Kasumi-1 (cell line): Measurements from ENCODE around the gene CBARP.

Source experiments
- DNase-seq, 2 experiments: peaks; one replicate each; lab custom pipeline; 2025; lab: John Stamatoyannopoulos, UW

The CBARP gene

DNA sequence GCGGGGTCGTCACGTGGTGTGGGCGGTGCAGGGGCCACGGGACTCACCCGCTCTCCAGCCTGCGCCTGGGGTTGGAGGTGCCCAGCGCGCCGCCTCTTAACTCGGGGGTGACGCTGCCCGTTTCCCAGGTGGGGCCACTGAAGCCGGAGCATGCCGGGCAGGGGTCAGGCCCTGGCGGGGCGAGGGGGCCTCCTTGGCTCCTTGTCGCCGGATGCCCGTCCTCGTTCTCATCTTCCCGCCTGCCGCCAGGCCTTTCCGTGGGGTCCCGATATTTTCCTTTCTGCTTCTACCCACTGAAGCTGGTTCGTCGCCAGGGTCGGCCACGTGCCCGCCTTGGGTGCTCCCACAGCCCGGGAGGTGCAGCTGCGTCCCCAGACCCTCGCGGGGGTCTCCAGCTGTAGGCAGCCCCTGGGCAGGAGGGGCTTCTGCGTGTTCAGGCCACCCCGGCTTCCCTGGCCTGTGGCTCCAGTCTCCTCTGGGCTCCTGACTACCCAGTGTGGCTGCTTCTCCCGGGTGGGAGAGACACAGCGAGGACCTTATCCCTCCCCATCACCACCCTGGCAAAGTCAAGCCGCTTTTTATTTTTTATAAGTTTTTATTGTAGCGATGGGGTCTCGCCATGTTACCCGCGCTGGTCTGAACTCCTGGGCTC lies 38.3 kb upstream of the CBARP start:
- no peak for DNase-seq

DNA sequence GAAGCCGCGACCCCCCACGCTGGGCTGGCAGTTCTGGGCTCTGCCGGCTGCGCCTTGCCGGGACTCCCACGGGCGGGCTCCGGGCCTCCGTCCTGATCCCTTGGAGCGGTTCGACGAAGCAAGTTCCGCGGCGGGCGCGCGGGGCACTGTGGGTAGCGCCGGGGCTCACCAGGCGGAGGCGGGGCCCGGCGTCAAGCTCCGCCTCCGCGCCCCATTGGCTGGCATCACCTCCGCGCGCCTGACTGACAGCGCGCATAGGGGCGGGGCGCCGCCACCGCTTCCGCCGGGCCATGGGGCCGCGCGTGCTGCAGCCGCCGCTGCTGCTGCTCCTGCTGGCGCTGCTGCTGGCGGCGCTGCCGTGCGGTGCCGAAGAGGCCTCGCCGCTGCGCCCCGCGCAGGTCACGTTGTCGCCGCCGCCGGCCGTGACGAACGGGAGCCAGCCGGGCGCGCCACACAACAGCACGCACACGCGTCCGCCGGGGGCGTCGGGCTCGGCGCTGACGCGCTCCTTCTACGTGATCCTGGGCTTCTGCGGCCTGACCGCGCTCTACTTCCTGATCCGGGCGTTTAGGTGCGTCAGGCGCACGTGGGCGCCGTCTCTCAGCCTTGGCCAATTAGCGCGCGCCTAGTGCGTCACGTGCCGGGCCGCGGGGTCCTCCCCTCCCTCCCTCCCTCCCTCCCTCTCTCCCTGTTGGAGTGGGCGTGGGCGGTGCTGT lies 37.6 kb upstream of the CBARP start, which contains the start of gene FAM174C:
FAM174C (plus strand) TSS at position 271 of the 716 bp plus-strand sequence; CDS start at position 291, 20 bp downstream.
- DNase-seq: peak; percentile 94 to 95

DNA sequence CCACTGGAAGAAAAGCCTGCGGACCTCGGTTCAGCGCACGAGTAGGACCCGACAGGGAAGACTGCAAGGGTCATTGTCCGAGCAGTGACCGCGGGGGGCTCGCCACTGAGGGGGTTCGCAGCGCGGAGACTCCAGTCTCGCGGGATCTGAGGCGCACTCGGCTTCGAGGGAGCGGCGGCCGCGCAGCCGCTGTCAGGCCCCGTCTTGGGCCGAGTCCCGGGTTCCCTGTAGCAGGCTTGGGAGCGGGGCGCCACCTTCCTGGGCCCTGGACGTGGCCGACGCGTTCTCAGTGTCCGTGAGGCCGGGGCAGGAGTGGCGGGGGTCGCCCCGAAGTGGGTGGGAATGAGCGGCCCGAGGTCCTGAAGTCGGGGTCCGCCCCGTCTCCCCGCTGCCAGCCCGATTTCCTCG lies 37.1 kb upstream of the CBARP start:
- no peak for DNase-seq

DNA sequence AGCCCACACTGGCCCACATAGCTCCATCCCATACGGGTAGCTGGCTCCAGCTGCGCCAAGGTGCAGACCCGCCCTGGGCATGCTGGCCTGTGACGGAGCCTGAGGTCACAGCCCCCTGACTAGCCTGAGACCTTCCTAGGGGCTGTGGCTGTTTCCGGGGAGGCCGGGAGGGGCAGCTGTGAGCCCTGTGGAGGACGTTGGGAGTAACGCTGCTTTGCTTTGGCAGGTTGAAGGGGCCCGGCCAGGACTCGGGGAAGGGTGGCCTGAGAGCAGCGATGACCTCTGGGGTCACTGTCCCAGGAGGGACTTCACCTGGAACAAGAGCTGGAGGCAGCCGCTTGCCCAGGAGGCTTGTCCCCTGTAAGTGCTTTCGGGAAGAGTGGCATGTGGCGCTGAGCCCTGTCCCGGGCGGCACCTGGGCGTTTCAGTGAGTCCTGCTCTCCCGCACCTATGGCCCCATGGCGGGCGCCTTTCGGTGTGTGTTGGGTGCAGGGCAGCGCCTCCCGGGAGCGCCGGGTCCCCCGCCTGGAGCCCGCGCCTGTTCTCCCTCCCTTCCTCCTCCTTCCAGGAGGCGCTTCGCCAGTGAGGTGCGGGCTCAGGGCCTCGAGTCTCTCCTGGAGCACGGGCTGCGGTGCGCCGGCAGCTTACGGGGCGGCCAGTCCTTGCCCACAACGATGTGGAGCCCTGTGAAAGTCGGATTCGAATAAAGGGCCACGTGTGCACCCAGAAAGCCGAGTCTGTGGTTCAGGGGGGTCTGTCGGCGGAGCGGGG lies 36.5 kb upstream of the CBARP start:
- DNase-seq: no peak

DNA sequence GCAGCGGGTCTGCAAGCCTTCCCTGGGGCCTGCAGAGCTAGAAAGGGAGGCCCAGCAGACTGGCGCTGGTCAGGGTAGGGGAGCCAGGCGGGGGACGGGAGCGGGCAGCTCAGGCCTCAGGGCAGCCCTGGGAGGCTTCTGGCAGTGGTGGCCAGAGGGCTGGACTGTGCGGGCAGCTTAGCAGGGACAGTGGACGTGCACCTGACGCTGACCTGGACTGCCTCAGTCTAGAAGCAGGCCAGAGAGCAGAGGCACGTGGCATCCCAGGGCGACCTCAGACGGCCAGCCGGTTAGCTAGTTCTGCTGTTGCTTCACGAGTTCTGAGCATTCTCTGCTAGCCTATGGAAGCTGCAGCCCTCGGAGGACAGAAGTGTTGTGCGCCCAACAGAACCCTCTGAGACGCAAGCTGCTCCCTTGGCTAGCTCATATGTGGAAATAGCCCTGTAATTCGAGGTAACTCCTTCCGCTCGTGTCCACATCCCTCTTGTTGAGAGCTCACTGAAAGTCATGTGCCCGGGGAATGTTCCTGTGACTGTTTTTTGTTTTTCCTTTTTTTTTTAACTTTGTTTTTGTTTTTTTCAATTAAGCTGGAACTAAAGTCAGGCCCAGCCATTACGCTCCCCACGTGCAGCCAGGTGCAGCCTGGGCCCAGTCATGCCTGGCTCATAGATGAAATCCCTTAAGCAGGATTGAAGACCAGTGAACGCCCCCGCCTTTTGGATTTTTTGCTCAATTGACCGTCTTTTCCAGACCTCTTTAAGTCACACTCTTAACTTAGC lies 35.6 kb upstream of the CBARP start:
- no peak for DNase-seq

DNA sequence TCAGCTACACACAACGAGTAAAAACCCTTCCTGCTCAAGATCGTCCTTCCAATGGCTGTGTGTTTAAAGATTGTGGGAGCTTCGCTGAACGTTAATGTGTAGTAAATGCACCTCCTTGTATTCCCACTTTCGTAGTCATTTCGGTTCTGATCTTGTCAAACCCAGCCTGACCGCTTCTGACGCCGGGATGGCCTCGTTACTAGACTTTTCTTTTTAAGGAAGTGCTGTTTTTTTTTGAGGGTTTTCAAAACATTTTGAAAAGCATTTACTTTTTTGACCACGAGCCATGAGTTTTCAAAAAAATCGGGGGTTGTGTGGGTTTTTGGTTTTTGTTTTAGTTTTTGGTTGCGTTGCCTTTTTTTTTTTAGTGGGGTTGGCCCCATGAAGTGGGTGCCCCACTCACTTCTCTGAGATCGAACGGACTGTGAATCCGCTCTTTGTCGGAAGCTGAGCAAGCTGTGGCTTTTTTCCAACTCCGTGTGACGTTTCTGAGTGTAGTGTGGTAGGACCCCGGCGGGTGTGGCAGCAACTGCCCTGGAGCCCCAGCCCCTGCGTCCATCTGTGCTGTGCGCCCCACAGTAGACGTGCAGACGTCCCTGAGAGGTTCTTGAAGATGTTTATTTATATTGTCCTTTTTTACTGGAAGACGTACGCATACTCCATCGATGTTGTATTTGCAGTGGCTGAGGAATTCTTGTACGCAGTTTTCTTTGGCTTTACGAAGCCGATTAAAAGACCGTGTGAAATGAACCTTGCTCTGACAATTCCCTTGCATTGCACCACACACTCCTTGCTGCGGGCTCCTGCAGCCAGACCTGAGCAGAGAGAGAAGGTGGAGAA lies 34.8 kb upstream of the CBARP start:
- no peak for DNase-seq

DNA sequence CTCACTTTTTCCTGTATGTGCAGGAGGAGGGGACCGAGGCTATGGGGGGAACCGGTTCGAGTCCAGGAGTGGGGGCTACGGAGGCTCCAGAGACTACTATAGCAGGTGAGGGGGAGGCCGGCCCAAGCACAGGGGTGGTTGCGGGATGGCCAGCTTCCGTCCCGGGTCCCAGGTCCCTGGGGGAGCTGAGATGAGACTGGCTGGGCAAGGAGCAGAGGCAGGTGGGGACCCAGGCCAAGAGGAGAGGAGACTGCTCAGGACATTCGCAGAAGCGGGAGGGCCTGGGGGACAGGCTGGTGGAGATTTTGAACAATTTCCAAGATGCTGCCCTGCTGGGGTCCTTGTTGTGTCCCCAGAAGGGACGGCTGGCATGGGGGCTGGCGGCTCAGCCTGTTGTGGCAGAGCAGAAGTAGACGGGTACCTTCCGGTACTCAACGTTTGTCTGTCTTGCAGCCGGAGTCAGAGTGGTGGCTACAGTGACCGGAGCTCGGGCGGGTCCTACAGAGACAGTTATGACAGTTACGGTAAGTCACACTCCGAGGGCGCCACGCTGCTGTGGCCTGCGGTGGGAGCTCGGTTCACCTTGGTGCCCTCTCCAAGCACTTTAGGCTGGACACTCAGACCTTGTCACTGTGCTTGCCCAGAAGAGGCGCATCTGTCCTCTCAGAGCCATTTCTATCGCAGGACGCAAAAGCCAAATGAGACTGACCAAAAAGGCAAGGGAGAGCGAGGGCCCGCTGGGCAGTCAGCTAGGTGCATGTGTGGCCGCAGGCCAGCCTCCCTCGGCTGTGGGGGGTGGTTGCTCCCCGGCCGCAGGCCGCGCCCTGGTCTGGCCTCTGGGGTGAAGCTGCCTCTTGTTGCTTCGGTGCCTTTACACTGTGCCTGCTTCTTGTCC lies 34.0 kb upstream of the CBARP start:
- no peak for DNase-seq

DNA sequence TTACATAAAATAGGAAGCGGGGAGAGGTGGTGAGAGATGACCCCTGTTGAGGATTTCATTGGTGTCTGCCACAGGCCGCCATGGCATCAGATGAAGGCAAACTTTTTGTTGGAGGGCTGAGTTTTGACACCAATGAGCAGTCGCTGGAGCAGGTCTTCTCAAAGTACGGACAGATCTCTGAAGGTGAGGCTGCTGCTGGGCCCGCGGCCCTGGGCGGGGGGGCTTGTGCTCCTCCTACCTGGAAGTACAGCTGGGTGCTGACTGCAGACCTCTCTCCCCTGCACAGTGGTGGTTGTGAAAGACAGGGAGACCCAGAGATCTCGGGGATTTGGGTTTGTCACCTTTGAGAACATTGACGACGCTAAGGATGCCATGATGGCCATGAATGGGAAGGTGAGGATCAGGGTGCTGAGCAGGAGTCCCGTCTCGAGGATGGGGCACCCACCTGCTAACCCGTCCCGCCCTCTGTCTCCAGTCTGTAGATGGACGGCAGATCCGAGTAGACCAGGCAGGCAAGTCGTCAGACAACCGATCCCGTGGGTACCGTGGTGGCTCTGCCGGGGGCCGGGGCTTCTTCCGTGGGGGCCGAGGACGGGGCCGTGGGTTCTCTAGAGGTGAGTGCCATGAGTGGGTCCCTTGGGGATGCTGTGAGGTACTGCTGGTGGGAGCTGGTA lies 33.2 kb upstream of the CBARP start:
- DNase-seq: no peak

DNA sequence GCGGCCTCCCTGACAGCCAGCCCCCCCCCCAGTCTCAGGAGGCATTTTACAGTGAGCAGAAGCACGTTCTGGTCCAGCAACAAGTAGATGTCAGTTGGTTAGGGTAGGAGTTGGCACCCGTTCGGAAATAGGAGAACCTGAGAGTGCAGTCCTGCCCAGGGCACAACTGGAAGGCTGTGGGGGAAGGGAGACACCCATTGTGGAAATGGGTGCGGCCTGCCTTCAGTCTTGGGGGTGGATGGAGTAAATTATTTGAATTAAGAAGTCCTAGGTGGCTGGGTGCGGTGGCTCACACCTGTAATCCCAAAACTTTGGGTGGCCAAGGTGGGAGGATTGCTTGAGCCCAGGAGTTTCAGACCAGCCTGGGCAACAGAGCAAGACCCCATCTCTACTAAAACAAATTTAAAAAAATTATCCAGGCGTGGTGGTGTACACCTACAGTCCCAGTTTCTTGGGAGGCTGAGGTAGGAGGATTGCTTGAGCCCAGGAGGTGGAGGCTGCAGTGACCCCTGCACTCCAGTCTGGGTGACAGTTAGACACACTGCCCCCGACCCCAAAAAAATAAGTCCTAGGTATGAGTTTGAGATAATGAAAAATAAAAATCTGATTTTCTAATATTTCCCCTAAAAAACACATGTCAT lies 32.5 kb upstream of the CBARP start:
- no peak for DNase-seq

DNA sequence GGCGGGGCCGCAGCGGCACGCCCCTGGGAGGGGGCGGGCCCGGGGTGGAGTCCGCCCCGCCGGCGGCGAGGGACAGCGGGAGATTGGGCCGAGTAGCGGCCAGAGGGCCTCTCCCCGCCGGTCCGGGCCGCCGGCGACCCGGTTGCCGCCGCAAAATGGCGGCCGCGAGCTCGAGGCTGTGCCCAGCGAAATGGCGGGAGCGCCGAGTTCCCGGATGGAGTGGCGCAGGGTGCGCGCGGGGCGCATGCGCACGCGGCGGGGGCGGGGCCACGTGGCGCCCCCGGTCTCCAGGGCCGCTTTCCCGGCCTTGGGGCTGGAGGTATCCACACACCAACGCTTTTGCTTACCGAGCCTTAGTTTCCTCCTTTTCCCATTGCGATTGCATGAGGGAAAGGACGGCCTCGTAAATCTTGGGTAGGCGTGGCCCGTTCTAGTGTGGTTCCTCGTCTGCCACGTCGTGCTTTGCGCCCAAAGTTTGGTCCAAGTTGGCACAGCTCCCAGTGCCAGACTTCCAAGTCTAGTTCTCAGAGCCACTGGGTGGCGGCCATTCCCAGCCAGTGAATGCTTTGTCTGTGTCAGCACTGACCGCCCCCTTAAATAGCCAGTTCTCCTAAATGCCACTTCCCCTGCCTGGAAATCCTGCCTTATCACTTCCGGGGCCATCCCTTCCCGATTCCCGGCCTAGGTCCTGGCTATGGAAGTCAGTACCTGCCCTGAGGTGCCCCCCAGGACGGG lies 31.8 kb upstream of the CBARP start:
- DNase-seq: peak; percentile 49 to 52

DNA sequence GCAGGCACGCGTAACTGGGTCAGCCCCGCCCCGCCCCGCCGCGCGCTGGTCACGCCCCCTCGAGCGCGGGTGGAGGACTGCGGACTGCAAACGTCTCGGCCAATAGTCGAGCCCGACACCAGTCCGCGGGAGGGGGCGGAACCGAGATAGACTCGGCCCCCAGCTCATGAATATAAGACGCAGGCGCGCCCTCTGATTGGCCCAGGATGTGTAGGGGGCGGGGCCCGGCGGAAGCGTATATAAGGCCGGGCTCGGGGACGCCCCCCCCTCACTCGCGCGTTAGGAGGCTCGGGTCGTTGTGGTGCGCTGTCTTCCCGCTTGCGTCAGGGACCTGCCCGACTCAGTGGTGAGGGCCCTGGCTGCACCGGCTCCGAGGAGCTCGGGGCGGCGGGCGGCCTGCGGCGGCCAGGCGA lies 31.3 kb upstream of the CBARP start, which contains the start of gene CIRBP:
CIRBP (plus strand) TSS at position 268 of the 413 bp plus-strand sequence. CDS start 1,602 bp downstream, outside the sequence.
- peak; percentile 93 to 94 for DNase-seq

DNA sequence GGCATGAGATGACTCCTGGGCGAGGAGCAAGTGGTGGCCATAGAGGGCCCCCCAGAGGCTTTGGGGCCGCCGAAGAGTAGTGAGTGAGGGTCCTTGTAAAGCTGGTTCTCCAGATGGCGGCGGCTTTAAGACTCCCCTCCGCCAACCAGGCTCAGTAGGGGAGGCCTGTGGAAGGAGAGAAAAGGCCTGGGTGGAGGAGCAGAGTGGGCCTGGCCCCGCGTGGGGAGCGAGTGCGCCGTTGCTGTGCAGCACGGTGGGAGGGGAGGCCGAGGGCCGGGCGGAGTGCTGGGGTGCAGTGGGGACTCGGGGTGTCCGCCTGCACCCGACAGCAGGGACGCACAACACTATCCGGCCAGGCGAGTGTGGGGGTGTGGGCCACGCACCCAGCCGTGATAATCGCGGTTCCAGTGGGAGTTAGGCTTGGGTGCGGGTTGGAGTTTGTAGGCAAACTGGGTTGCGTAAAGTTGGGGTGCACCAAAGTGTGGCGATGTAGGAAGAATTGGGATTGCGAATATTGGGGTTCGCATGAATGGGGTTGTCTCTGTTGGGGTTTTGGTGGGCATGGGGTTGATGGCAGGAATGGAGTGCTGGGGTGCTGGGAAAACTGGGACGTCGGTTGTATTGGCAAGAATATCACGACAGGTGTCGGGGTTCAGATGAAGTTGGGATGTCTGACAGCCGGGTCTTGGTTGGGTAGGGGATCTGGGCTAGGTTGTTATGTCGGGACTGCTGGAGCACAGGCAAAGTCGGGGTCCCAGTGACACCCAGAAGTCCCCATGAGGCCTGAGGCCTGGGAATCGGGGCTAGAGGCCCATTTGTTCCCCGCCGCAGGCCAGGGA lies 30.6 kb upstream of the CBARP start:
- DNase-seq: no peak

DNA sequence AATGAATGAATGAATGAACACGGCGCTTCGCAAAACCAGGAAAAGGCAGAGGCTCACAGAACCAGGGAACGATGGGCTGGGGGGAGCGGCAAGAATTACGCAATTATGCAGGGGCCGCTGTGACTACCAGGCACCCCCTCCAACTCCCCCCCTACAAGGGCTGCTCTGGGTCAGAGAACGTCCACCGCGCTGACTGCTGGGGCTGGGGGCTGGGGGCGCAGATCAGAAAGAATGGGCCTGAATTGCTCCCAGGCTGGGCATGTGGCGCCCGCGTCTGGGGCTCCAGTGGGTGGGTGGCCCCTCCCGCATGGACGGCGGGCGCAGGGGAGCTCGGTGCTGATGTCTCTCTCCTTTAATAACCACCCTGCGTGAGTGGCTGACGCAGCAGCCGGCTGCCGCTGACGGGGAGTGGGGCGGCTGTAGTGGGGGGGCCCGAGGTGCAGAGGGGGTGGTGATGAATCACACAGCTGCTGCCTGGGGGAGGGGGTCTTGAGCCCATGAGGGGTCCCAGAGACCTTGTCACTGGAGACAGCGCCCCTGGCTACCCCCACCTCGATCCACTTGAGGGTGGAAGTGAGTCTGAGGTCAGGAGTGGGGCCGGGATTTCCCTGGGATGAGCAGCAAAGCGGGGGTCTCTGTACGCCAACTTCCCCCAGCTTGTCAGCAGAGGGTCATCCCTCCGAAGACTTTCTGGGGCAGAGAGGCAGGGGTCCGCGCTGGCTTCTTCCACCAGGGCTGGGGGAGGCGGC lies 29.8 kb upstream of the CBARP start:
- no peak for DNase-seq

DNA sequence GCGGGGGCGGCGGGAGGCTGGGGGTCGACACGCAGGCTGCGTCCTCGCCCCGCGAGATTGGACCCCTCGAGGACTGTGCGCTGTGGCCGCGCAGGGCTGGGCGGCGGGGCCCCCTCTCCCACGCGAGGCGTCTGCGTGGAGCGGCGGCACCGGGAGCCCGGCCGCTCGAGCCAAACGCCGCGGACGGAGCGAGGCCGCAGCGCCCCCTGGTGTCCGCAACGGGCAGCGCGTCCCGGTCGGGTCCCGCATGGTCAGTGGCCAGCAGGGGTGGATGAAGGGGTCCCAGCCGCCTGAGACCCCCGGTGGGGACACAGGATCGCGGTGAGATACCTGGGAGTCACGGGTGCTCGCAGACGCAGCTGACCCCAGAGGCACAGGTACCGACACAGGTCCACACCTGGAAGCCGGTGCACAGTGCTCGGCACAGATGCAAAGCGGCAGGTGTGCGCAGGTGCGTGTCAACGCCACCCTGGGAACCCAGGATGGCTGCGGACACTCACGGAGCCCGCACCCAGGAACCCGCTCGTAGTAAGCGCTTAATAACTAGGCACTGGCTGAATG lies 29.2 kb upstream of the CBARP start:
- DNase-seq: peak in 1 of 2 experiments; percentile 16

DNA sequence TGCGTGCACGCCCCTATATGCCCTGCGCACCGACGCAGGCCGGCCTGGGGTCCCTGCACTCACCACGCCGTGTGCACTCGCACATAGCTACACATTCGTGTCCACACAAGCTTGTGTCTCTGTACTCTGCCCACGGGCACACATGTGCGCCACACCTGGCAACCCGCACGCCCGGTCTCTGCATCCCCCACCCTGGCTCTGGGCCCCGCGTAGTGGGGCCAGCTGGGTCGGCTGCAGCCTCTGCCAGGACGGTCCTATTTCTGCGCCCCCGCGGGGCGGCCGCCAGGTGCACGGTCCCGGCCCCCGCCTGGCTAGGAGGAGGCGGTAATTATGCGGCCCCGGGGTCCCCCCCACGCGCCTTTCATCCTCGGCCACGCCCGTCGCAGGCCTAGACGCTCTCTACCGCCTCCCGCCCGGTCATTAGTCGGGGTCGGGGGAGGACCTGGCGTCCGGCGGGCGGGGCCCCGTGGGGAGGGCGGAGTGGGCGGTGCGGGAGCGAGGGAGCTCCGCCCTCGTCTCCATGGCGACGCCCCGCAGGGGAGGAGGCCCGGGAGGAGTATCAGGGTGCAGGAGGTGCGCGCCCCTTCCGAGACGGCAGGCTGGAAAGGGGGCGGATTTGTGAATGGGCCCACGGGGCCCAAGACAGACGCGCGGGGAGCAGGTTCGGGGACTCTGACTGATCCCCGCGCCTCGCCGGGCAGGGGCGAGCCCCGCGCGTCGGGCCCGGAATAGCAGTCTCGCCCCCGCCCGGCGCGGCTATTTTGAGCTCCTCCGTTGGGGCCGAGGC lies 28.5 kb upstream of the CBARP start:
- DNase-seq: peak; percentile 52 to 63
